ENCODE data around the gene OR7A17. TPM values are rescaled to one million over a fixed set of nuclear protein-coding genes. Genes with fewer than 3 reads are reported as not detected.

Gene OR7A17
- polyA plus RNA-seq, 1 of the 3 experiments (the other 2 are of a cell fraction) = not detected

DNA sequence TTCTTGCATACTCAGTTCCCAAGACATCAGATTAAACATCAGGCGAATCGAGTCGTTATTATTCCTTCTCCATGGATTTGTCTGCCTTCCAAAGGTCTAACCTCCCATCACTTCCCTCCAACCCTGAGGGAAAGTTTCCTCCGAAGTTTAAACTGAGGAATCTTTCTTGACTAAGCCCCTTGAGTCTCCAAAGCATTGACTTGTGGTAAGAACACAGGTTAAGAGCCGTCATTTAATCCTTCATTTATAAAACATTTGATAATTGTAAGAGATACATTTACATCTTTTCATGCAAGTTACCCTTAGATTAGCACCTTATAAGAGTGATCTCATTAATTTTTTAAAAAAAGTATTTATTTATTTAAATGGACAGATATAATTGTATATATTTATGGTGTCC lies 37.1 kb downstream of the OR7A17 start, which contains the start of gene OR7A10:
Gene OR7A10 (minus strand): TSS at position 101 of the 400 bp plus-strand sequence. CDS start 7,045 bp downstream, outside the sequence.
- no peak within 1 kb of the TSS for H3K4me2 ChIP-seq
- no peak within 1 kb of the TSS for H2AFZ ChIP-seq (ENCODE audit: low read depth)
- H3F3A ChIP-seq (replicated peaks; ENCODE audit: insufficient read depth) = no peaks in the 10 kb centered on the region
- ChIA-PET POLR2A (no interaction called here), CTCF (no interaction called here)
- no peaks in the 10 kb centered on the region for H3K9me2 ChIP-seq
- WGBS (ENCODE audit: low lambda C conversion rate) = 0% methylated on average over 5 of the region's 5 CpGs
- H3K27ac ChIP-seq (ENCODE audit: low read depth in 2 of 2, low read length in 1 of 2) = no peak within 1 kb of the TSS
- H4K20me1 ChIP-seq (ENCODE audit: insufficient read depth) = no peaks in the 10 kb centered on the region
- no peaks in the 10 kb centered on the region for H3K9me3 ChIP-seq
- DNase-seq = no peak
- no peaks in the 10 kb centered on the region; the same call in 1 of the 2 replicates for H3K27me3 ChIP-seq (ENCODE audit: insufficient read depth)
- no peaks in the 10 kb centered on the region for H3K36me3 ChIP-seq (replicated peaks in 1 of 2; ENCODE audit: control insufficient read depth in 1 of 2, insufficient read depth in 2 of 2, low read length in 1 of 2)
- no peaks in the 10 kb centered on the region for H3K4me1 ChIP-seq (ENCODE audit: control insufficient read depth in 1 of 2, insufficient read depth in 2 of 2, low read depth in 1 of 2, low read length in 1 of 2)
- no peak within 1 kb of the TSS for H3K9ac ChIP-seq
- H3K4me3 ChIP-seq (ENCODE audit: low read depth in 2 of 2, low read length in 1 of 2) = no peak within 1 kb of the TSS
- H3K79me2 ChIP-seq (ENCODE audit: insufficient read depth) = no peaks in the 10 kb centered on the region
- no peak for TF ChIP-seq FOSL2 (IDR thresholded peaks at IDR 0.05; ENCODE audit: borderline replicate concordance, low read depth)
- TF ChIP-seq, protein P1, sequence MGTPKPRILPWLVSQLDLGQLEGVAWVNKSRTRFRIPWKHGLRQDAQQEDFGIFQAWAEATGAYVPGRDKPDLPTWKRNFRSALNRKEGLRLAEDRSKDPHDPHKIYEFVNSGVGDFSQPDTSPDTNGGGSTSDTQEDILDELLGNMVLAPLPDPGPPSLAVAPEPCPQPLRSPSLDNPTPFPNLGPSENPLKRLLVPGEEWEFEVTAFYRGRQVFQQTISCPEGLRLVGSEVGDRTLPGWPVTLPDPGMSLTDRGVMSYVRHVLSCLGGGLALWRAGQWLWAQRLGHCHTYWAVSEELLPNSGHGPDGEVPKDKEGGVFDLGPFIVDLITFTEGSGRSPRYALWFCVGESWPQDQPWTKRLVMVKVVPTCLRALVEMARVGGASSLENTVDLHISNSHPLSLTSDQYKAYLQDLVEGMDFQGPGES (IDR thresholded peaks at IDR 0.05; ENCODE audit: low read depth, low read length) = no peak
- TF ChIP-seq MEF2A (IDR thresholded peaks at IDR 0.05; ENCODE audit: borderline replicate concordance, low read depth) = no peak
- no peak for TF ChIP-seq POLR2AphosphoS5 (IDR thresholded peaks at IDR 0.05; ENCODE audit: low read depth, low read length)
- no peak for TF ChIP-seq MXI1 (IDR thresholded peaks at IDR 0.05; ENCODE audit: low read depth, low read length)
- no peak for TF ChIP-seq YY1 (IDR thresholded peaks at IDR 0.05; ENCODE audit: low read depth)
- TF ChIP-seq, protein P2, sequence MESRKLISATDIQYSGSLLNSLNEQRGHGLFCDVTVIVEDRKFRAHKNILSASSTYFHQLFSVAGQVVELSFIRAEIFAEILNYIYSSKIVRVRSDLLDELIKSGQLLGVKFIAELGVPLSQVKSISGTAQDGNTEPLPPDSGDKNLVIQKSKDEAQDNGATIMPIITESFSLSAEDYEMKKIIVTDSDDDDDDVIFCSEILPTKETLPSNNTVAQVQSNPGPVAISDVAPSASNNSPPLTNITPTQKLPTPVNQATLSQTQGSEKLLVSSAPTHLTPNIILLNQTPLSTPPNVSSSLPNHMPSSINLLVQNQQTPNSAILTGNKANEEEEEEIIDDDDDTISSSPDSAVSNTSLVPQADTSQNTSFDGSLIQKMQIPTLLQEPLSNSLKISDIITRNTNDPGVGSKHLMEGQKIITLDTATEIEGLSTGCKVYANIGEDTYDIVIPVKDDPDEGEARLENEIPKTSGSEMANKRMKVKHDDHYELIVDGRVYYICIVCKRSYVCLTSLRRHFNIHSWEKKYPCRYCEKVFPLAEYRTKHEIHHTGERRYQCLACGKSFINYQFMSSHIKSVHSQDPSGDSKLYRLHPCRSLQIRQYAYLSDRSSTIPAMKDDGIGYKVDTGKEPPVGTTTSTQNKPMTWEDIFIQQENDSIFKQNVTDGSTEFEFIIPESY (IDR thresholded peaks at IDR 0.05; ENCODE audit: borderline replicate concordance, low read depth) = no peak
- TF ChIP-seq SIN3A (IDR thresholded peaks at IDR 0.05; ENCODE audit: borderline replicate concordance, low read depth, low read length) = no peak
- TF ChIP-seq, protein P3, sequence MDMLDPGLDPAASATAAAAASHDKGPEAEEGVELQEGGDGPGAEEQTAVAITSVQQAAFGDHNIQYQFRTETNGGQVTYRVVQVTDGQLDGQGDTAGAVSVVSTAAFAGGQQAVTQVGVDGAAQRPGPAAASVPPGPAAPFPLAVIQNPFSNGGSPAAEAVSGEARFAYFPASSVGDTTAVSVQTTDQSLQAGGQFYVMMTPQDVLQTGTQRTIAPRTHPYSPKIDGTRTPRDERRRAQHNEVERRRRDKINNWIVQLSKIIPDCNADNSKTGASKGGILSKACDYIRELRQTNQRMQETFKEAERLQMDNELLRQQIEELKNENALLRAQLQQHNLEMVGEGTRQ (IDR thresholded peaks at IDR 0.05; ENCODE audit: borderline replicate concordance, low read depth, low read length) = no peak
- no peak for TF ChIP-seq TAF1 (IDR thresholded peaks at IDR 0.05; ENCODE audit: borderline replicate concordance, low read depth, low read length)

DNA sequence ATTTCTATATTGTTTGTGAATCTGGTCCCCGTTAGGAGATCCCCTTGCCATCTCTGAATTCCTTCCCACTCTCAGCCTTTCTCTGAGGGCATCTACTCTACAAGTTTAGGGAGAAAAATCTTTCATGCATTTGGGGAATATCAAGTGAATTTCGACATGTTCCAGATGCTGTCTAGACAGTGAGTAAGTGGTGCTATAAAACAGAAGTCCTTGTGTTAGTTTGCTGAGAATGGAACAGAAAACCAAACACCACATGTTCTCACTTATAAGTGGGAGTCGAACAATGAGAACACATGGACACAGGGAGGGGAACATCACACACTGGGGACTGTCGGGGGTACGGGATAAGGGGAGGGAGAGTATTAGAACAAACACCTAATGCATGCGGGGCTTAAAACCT lies 42.4 kb downstream of the OR7A17 start:
- H3K9me2 ChIP-seq = no peaks in the 10 kb centered on the region
- 1% methylated on average over 6 of the region's 6 CpGs for WGBS (ENCODE audit: low lambda C conversion rate)
- H3K4me3 ChIP-seq (ENCODE audit: low read depth in 2 of 2, low read length in 1 of 2) = no peak overlapping the region
- H4K20me1 ChIP-seq (ENCODE audit: insufficient read depth) = no peaks in the 10 kb centered on the region
- no peaks in the 10 kb centered on the region for H3K36me3 ChIP-seq (replicated peaks in 1 of 2; ENCODE audit: control insufficient read depth in 1 of 2, insufficient read depth in 2 of 2, low read length in 1 of 2)
- H2AFZ ChIP-seq (ENCODE audit: low read depth) = no peak overlapping the region
- H3K27me3 ChIP-seq (ENCODE audit: insufficient read depth) = no peaks in the 10 kb centered on the region; the same call in 1 of the 2 replicates
- no peaks in the 10 kb centered on the region for H3K9me3 ChIP-seq
- ChIA-PET CTCF (no interaction called here), POLR2A (no interaction called here)
- H3F3A ChIP-seq (replicated peaks; ENCODE audit: insufficient read depth) = no peaks in the 10 kb centered on the region
- no peaks in the 10 kb centered on the region for H3K79me2 ChIP-seq (ENCODE audit: insufficient read depth)
- DNase-seq = no peak
- H3K4me1 ChIP-seq (ENCODE audit: control insufficient read depth in 1 of 2, insufficient read depth in 2 of 2, low read depth in 1 of 2, low read length in 1 of 2) = no peaks in the 10 kb centered on the region
- no peak overlapping the region for H3K27ac ChIP-seq (ENCODE audit: low read depth in 2 of 2, low read length in 1 of 2)
- no peak overlapping the region for H3K4me2 ChIP-seq
- no peak overlapping the region for H3K9ac ChIP-seq
- TF ChIP-seq RCOR1 (IDR thresholded peaks at IDR 0.05; ENCODE audit: low read length) = no peak
- TF ChIP-seq, protein P4, sequence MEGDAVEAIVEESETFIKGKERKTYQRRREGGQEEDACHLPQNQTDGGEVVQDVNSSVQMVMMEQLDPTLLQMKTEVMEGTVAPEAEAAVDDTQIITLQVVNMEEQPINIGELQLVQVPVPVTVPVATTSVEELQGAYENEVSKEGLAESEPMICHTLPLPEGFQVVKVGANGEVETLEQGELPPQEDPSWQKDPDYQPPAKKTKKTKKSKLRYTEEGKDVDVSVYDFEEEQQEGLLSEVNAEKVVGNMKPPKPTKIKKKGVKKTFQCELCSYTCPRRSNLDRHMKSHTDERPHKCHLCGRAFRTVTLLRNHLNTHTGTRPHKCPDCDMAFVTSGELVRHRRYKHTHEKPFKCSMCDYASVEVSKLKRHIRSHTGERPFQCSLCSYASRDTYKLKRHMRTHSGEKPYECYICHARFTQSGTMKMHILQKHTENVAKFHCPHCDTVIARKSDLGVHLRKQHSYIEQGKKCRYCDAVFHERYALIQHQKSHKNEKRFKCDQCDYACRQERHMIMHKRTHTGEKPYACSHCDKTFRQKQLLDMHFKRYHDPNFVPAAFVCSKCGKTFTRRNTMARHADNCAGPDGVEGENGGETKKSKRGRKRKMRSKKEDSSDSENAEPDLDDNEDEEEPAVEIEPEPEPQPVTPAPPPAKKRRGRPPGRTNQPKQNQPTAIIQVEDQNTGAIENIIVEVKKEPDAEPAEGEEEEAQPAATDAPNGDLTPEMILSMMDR (IDR thresholded peaks at IDR 0.05) = no peak
- TF ChIP-seq YY1 (IDR thresholded peaks at IDR 0.05; ENCODE audit: low read depth) = no peak
- no peak for TF ChIP-seq EP300 (IDR thresholded peaks at IDR 0.05; ENCODE audit: borderline replicate concordance in 1 of 2, low read depth in 1 of 2, low read length in 1 of 2)
- TF ChIP-seq, protein P5, sequence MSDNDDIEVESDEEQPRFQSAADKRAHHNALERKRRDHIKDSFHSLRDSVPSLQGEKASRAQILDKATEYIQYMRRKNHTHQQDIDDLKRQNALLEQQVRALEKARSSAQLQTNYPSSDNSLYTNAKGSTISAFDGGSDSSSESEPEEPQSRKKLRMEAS (IDR thresholded peaks at IDR 0.05; ENCODE audit: low read depth) = no peak
- TF ChIP-seq, protein P3 (IDR thresholded peaks at IDR 0.05; ENCODE audit: borderline replicate concordance, low read depth, low read length) = no peak
- TF ChIP-seq CHD2 (IDR thresholded peaks at IDR 0.05; ENCODE audit: low read length, partially characterized antibody) = no peak
- TF ChIP-seq TCF12 (IDR thresholded peaks at IDR 0.05) = no peak
- TF ChIP-seq, protein P6, sequence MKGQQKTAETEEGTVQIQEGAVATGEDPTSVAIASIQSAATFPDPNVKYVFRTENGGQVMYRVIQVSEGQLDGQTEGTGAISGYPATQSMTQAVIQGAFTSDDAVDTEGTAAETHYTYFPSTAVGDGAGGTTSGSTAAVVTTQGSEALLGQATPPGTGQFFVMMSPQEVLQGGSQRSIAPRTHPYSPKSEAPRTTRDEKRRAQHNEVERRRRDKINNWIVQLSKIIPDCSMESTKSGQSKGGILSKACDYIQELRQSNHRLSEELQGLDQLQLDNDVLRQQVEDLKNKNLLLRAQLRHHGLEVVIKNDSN (IDR thresholded peaks at IDR 0.05; ENCODE audit: borderline replicate concordance, low read depth) = no peak
- no peak for TF ChIP-seq NRF1 (IDR thresholded peaks at IDR 0.05; ENCODE audit: low read depth, low read length)
- no peak for TF ChIP-seq NFIC (IDR thresholded peaks at IDR 0.05; ENCODE audit: borderline replicate concordance)
- no peak for TF ChIP-seq RAD21 (IDR thresholded peaks at IDR 0.05; ENCODE audit: low read length)

All from SK-N-SH (cell line).